GM19193 (cell line): Measurements from ENCODE around the gene PSMG4.

Experiments
- POLR2A ChIP-seq: IDR thresholded peaks from 4 replicates; pipeline ENCODE4 v1.6.1; 2011; ENCODE audit not compliant: insufficient read depth, insufficient read length; ENCODE audit errors: extremely low read depth

Gene PSMG4

DNA sequence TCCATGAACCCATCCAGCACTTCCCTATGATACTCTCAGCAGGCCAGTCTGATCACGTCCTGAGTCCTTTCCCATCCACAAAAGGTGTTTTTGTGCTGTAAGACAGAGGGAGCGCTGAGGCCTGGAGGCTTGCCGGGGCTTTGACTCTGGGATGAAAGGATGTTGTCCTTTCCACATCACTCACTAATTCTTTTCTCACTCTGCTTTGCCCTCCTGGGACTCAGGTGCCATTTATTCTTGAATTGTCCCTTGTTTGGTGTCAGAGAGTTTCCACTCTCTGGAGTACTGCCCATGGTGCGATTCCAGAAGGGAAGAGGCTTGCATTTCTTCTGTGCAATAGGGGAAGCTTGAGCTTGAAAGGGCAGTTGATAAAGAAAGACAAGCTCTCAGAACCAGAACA, 16.0 kb upstream of the PSMG4 start:
- no peak for TF ChIP-seq POLR2A

DNA sequence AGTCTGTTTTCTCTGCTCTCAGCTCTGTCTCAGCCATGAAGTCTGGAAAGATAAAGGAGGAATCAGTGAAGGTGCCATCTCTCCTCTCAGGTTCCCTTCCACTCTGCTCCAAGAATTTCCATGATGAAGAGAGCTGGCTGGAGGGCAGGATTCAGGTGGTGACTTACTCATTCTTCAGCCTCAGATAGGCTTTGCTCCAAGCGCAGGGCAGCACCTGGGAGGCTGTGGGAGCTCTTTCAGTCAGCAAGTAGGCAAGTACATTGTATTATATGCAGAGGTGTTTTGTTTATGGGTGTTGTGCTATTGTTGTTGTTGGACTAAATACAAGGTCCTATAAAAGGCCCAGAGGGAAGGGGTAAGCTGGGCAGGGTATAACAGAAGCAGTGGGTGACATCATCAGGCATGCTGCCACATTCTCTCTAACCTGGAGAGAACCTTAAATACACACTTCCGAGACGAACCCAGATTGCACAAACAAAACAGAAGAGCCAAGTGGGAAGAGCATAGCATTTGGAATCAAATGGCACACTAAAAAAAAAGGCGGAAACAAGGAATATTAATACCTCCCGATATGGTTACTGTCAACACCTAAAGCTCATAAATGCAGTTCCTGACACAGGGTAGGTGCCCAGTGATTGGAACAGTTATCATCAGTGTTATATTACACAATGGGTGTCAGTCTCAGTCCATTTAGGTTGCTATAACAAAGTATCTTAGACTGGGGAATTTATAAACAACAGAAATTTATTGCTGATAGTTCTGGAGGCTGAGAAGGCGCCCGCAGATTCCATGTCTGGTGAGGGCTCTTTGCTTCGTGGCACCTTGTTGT, 14.5 kb upstream of the PSMG4 start:
- TF ChIP-seq POLR2A = no peak

DNA sequence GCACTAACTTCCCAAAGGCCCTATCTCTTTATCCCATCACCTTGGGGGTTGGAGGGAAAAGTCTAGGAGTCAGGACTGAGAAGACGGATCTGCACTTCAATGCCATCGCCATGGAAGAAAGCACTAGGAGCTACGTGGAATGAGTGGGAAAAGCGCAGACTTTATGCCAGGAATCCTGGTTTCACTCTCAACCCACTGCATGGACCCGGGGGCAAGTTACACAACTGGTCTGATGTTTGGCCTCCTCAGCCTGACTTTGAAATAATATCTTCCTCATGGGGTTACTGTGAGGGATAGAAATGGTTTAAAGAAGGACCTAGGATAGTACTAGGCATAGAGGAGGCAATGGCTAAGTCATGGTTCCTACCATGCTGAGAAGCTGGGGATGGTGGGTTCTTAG, 13.5 kb upstream of the PSMG4 start:
- TF ChIP-seq POLR2A = no peak

DNA sequence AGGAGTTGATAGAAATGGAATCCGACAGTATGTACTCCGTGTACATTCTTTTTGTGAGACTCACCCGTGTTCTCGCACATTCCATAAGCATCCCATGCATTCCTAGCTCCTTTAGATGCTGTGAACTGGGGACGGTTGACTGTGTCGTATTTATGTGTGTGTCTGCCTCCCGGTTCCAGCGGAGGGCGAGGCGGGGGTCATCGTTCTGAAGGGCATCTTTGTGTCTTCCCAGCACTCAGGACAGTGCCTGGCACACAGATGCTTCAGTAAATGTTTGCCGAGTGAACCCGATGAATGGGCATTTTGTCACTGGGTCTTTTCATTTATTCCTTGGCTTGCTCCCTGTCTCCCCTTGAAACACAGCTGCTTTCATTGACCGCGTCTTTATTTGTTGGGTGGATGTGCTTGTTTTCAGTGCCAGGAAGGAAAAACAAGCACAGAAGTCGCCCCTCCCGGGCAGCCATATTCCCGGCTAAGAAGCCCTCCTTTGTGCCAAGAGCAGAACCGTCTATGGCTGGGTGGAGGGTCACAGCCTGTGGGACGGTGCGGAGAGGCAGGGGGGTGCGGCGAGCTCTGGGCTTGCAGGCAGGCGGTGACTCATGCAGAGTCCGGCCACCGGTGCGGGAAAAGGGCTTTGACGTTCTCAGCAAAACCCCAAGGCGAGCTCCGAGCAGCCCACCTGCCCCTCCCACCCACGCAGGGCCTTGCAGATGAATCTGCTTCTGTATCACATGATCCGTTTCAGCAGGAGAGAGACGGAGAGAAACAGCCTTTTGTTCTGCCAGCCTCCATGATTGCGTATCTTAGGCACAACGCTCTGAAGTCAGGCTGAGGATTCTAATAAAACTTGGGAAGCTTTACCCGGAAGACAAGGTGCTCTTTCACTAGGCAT, 11.2 kb upstream of the PSMG4 start:
- no peak for TF ChIP-seq POLR2A

DNA sequence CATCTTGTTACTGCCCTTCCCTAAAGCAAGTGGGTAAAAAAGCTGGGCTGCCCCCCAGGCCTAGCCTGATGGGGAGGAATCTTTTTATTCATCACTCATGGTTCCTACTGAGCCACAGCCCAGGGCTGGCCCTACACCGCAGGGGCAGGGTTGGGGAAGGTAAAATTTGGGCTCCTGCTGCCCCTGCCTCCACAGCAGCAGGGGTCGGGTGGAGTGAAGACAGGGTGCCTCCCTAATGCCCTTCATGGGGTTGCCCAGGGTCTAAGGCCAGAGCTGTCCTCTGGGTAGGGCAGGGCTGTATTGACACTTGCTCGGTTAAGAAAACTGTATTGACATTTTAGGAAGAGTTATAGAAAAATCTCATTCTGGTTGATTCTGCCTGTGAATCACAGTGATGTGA, 8.9 kb upstream of the PSMG4 start:
- TF ChIP-seq POLR2A = no peak

DNA sequence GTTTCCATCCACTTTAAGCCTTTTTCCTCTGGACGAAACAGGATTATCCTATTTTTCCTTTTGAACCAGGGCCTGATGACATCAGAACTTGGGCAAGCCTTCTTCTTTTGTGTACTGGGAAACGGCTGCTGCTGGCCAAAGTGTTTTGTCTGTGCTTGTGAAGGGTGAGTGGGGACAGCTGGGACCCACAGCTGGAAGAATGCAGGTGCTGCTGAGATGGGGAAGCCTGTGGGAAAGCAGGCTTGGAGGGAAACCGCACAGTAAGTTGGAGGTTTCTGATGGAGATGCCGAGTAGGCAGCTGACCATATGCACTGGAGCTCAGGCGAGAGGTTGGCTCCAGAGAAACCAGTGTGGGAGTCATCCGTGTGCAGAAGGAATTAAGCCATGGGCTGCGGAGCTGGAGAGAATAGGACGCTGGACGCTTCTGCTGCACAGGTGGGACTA, 8.5 kb upstream of the PSMG4 start:
- no peak for TF ChIP-seq POLR2A

DNA sequence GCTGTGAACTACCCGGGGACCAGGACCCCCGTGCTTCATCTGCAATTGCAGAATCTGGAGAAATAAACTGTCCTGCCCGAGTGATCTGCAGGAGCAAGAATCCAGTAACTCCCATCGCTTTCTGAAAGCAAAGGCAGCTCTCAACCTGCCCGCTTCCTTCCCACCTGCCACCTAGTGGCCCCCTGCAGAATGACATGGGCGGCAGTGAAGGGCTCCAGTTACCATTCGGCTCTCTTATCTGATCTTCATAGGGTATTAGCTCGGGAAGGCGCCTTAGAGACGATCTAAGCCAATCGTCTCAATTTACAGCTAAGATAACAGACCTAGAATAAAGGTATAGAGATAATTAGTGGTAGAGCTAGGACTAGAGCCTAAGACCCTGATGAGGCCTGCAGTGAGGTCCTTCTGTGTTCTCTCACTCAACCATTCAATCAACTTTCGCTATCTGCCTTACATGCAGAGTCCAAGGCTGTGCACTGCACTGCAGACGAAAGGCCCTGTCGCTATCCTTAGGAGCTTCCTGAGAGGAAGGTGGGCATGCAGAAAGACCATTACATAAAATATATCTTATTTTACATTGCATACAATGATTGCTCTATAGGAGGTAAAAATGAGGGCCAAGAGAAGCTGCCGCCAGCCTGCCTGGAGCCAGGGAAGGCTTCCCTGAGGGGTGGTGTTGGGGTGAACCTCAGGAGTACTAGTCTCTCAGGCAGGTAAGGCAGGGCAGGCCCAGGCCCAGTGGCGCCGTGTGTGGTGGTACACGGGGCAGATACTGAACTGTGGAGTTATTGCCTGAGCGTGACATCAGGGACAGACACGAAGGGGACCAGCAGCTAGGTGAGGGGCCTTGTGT, 7.1 kb upstream of the PSMG4 start:
- no peak for TF ChIP-seq POLR2A

DNA sequence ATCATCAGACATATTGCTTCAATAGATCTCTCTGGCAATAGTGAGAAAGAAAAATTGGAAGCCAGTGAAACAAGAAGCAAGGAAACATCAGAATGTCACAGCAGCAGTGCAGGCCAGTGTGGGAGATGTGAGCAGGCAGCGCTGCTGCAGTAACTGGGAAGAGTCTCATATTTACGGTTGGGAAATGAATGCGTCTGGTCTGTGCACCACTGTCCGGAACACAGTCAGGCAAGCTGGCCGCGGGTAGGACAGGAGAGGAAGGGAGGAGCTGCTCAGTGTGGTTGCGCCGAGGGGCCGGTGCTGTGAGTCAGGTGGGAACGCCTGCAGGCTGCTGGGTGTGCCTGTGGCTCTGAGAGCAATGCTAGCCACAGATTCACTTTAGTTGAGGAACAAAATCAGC, 6.4 kb upstream of the PSMG4 start:
- no peak for TF ChIP-seq POLR2A

DNA sequence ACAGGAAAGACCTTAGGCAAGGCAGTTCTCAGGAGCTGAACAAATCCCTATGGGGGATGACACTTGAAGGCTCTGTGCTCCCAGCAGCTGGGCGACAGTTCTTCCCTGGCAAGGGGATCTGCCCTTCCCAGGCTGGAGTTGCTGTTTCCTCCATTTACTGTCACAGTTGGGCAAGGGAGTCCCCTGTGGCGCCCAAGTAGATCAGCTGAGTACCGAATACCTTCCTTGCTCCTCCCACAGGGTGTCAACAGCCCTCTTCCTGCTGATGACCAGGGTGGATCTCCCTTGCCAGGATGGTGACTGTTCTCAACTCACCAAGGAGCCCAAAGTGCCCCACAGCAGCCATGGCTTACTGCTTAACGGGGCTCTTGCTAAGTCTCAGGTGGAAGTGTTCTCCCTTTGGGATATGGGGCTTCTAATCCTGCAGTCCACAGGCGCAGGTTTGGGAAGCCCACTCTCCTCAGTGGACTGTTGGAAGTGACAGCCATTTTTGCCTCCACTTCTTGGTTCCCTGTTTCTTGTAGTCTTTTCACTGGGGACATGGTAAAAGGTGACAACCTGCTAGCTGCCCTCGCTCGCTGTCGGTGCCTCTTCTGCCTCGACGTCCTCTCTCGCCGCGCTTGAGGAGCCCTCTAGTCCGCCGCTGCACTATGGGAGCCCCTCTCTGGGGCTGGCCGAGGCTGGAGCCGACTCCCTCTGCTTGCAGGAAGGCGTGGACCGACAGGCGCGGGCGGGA, 5.7 kb upstream of the PSMG4 start:
- TF ChIP-seq POLR2A = no peak

DNA sequence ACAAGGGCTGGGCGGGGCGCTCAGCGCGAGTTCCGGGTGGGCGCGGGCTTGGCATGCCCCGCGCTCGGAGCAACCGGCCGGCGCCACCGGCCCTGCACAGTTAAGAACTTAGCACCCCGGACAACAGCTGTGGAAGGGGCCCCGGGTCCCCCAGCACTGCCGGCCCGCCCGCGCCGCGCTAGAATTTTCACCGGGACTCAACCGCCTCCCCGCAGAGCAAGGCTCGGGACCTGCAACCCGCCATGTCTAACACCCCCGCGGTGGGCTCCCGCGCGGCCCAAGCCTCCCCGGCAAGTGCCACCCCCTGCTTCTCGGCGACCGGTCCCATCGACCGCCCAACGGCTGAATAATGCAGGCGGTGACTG, 5.2 kb upstream of the PSMG4 start:
- TF ChIP-seq POLR2A = no peak

DNA sequence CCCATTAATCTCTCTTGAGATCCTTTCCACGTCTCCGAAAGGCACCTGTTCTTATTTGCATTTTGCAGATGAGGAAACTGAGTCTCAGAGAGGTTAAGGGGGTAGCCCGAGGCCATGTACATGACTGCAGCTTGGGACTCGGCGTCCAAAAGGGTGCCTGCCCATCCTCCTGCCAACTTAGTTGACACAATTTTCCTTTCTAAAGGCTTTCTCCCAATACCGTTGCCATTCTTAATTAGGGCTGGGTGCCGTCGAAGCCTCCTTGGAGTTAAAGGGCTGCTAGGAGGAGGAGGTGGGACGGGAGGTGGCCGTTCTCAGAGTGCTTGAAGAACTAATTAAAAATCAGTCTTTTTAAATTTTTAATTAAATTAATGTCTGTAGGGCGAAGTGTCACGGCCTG, 546 bp upstream of the PSMG4 start:
- no peak for TF ChIP-seq POLR2A

DNA sequence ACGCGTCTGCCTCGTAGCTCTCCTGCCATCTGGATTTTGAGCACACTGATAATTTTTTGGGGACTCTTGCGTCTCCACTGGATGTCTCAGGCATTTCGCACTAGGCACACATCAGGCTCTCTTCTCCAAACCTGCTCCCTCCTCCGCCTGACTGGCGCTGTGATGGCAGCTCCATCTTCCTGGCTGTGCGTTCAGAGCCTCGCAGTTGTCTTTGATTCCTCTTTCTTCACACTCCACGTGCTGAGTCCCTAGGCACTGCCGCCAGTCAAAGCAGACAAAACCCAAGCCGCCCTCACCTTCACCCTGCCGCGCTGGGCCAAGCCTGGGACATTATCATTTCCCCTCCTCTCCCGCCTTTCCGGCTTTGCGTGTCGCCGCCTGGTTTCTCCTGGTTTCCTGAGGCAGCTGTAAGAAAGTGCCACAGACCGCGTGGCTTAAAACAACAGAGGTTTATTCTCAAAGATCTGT, 778 bp downstream of the PSMG4 start:
- no peak for TF ChIP-seq POLR2A

DNA sequence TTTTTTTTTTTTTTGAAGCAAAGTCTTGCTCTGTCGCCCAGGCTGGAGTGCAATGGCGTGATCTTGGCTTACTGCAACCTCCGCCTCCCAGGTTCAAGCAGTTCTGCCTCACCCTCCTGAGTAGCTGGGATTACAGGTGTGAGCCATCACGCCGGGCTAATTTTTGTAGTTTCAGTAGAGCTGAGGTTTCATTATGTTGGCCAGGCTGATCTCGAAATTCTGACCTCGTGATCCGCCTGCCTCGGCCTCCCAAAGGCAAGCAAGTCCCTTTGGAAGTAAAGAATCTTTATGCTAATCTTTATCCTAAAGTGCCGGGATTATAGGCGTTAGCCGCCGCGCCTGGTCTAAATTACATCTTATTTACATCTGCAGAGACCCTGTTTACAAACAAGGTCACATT, 1.5 kb downstream of the PSMG4 start:
- no peak for TF ChIP-seq POLR2A

DNA sequence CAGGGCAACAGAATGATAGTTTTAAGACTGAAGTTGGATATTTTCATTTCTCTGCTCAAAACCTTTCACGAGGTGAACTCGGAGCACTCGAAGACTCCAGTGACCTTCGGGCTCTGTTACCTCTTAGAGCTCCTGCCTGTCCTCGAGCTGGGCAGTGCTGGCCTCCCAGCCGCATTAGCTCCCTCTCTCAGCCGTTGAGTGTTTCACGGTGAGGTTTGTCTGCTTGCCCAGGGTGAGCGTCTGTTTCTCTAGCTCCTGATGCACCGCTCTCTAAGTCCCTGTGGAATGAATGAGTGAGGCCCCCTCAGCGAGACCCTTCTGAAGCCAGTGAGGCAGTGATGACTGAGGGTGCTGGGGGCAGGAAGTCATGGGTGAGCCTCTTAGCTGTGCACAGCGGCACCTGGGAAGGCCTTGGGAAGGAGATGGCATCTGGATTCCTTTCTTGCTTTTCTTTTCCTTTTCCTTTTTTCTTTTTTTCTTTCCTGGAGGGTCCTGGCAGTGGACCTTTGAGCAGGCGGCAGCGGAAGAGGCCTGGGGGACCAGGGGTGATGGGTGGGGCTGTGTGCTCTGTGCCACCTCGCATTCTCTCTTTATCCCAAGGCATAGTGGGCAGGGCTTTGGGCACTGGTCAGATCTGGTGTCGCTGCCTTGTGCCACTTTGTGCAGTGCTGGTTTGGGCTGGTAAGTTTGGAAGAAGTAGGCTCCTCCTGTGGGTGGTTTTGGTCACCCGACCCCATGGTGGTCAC, 2.2 kb downstream of the PSMG4 start:
- no peak for TF ChIP-seq POLR2A

DNA sequence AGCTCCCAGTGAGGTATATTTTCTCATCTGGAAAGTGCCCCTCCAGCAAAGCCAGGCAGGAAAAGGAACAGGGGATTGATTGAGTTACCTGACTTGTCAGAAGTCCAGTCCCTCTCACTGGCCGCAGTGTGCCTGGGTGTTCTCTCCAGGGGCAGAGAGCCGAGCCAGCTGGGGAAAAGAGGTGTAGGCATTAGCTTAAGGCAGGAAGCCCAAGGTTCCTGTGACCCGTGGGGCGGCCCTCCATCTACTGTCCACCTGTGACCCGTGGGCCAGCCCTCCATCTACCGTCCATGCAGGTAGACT, 2.7 kb downstream of the PSMG4 start:
- TF ChIP-seq POLR2A = no peak

DNA sequence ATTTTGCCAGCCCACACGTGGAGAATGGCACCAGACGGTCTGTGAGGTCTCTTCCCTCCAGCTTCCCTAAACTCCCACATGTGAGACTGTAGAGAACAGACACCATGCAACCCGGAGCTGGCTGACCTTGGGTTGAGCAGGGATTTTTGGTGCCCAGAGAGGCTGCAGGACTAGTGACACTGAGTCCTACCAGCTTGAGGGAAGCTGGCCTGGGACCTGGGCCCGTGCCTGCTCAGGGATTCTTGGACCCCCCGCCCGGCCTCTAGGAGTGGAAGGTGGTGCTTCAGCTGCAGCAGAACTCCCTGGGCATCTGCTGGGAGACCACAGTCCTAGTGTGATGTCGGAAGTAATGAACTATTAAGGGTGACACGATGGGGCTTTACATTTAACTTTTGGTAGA, 3.2 kb downstream of the PSMG4 start:
- TF ChIP-seq POLR2A = no peak
